ENCODE data around the gene CKS1B. TPM values are rescaled to one million over a fixed set of nuclear protein-coding genes. Genes with fewer than 3 reads are reported as not detected.

CKS1B gene
- total and polyA plus RNA-seq, 9 of the 15 experiments (the other 6 are each of a cell fraction or from before 2014, with no cell fraction given) = 215 to 1,103 (median 460) TPM

GRCh38 chr1:154974102-154974807 is at the start of gene CKS1B (continued):
- peak; percentile 72 for TF ChIP-seq SP1 (CRISPR knock-in tag; IDR thresholded peaks at IDR 0.05)
- no peak for TF ChIP-seq YBX1 (IDR thresholded peaks at IDR 0.05)
- no peak for TF ChIP-seq BCOR (IDR thresholded peaks at IDR 0.05)
- TF ChIP-seq SAFB2 (IDR thresholded peaks at IDR 0.05; ENCODE audit: borderline replicate concordance, low read depth, low read length, severe bottlenecking) = no peak
- TF ChIP-seq ZNF707 (CRISPR knock-in tag; conservative IDR thresholded peaks at IDR 0.05) = no peak
- TF ChIP-seq JUN (IDR thresholded peaks at IDR 0.05; ENCODE audit: borderline replicate concordance, low read depth, low read length) = peak; percentile 63; the same call in 1 of the 2 replicates
- no peak for TF ChIP-seq JUN (CRISPR knock-in tag; IDR thresholded peaks at IDR 0.05; ENCODE audit: borderline replicate concordance)
- TF ChIP-seq TEAD2 (tag; IDR thresholded peaks at IDR 0.05) = no peak
- TF ChIP-seq, protein P1, sequence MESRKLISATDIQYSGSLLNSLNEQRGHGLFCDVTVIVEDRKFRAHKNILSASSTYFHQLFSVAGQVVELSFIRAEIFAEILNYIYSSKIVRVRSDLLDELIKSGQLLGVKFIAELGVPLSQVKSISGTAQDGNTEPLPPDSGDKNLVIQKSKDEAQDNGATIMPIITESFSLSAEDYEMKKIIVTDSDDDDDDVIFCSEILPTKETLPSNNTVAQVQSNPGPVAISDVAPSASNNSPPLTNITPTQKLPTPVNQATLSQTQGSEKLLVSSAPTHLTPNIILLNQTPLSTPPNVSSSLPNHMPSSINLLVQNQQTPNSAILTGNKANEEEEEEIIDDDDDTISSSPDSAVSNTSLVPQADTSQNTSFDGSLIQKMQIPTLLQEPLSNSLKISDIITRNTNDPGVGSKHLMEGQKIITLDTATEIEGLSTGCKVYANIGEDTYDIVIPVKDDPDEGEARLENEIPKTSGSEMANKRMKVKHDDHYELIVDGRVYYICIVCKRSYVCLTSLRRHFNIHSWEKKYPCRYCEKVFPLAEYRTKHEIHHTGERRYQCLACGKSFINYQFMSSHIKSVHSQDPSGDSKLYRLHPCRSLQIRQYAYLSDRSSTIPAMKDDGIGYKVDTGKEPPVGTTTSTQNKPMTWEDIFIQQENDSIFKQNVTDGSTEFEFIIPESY (CRISPR knock-in tag; IDR thresholded peaks at IDR 0.05) = no peak
- no peak for TF ChIP-seq HNRNPK (IDR thresholded peaks at IDR 0.05; ENCODE audit: low read depth, low read length, poor library complexity, severe bottlenecking)
- TF ChIP-seq FOXA1 (IDR thresholded peaks at IDR 0.05; ENCODE audit: borderline replicate concordance) = no peak
- TF ChIP-seq ZEB2 (IDR thresholded peaks at IDR 0.05) = no peak
- TF ChIP-seq ILK (tag; IDR thresholded peaks at IDR 0.05; ENCODE audit: borderline replicate concordance, low read depth) = no peak
- TF ChIP-seq MCM7 (IDR thresholded peaks at IDR 0.05) = no peak
- TF ChIP-seq SUPT5H (IDR thresholded peaks at IDR 0.05) = peak; percentile 97
- TF ChIP-seq BRCA1 (IDR thresholded peaks at IDR 0.05) = no peak
- no peak for TF ChIP-seq BRCA1 (CRISPR knock-in tag; IDR thresholded peaks at IDR 0.05)
- no peak for TF ChIP-seq ZNF23 (CRISPR knock-in tag; IDR thresholded peaks at IDR 0.05)
- TF ChIP-seq CEBPB (tag; IDR thresholded peaks at IDR 0.05) = no peak
- no peak for TF ChIP-seq NUFIP1 (IDR thresholded peaks at IDR 0.05; ENCODE audit: partially characterized antibody)
- no peak for TF ChIP-seq PTRF (tag; IDR thresholded peaks at IDR 0.05)
- 0 out of 2 replicates have a peak, but pooled peaks have one; percentile 79 for TF ChIP-seq ERF (CRISPR knock-in tag; IDR thresholded peaks at IDR 0.05)
- no peak for TF ChIP-seq MED1 (CRISPR knock-in tag; IDR thresholded peaks at IDR 0.05; ENCODE audit: borderline replicate concordance)
- no peak for TF ChIP-seq ZNF778 (CRISPR knock-in tag; IDR thresholded peaks at IDR 0.05)
- no peak for TF ChIP-seq STAT5A (IDR thresholded peaks at IDR 0.05; ENCODE audit: borderline replicate concordance, low read length)
- TF ChIP-seq RAD51 (IDR thresholded peaks at IDR 0.05; ENCODE audit: borderline replicate concordance, low read depth) = no peak
- no peak for TF ChIP-seq SRSF9 (IDR thresholded peaks at IDR 0.05; ENCODE audit: borderline replicate concordance, low read depth, low read length)
- 0 out of 2 replicates have a peak, but pooled peaks have one; percentile 32 for TF ChIP-seq ESRRA (IDR thresholded peaks at IDR 0.05; ENCODE audit: borderline replicate concordance, low read depth)
- peak; percentile 90; the same call in 1 of the 2 replicates for TF ChIP-seq NR4A1 (CRISPR knock-in tag; IDR thresholded peaks at IDR 0.05)
- no peak for TF ChIP-seq NR4A1 (tag; IDR thresholded peaks at IDR 0.05)
- TF ChIP-seq SNIP1 (IDR thresholded peaks at IDR 0.05; ENCODE audit: low read depth) = no peak
- peak; percentile 80; the same call in 1 of the 2 replicates for TF ChIP-seq ATF7 (IDR thresholded peaks at IDR 0.05)
- TF ChIP-seq MEF2D (tag; conservative IDR thresholded peaks at IDR 0.05; ENCODE audit: low read depth) = no peak
